Fibroblast of skin of scalp (primary cell): ENCODE results near the gene SLC39A9.
A peak's percentile ranks its signal among the peaks of the same experiment; 100 is the strongest.
"Not testable (repeated sequence)": the region's sequence is repeated elsewhere in the genome, so short reads cannot be mapped to it uniquely, and the experiment has no call there.

ENCODE experiments used
- DNase-seq: peaks from one replicate; pipeline ENCODE4 v3.0.0-alpha.2; 2013

SLC39A9 gene

GRCh38 chr14:69368381-69368780 lies 30.1 kb upstream of the SLC39A9 start:
- no peak for DNase-seq

- DNase-seq, result no peak
Measured at GRCh38 chr14:69370061-69370460, 28.4 kb upstream of the SLC39A9 start.

- DNase-seq, result no peak
Measured at GRCh38 chr14:69372146-69372545, 26.3 kb upstream of the SLC39A9 start.

DNA sequence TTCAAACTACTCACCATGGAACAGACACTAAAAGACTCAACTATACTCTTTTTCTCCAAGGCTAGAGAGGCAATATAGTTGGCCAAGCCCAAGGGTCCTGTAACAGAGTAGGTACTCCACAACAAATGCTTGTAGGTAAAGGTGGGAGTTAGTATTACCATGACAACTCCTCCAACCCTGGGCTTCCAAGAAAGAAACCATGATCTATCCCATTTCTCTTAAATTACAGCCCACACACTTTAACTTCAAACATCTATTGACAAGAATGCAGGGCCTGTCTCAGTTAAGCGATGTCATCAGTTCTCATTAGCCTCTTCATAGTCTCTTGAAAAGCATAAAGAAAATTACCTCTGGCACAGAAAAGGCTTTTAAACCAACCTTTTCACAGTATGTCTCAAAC lies 25.4 kb upstream of the SLC39A9 start:
- no peak for DNase-seq

DNA sequence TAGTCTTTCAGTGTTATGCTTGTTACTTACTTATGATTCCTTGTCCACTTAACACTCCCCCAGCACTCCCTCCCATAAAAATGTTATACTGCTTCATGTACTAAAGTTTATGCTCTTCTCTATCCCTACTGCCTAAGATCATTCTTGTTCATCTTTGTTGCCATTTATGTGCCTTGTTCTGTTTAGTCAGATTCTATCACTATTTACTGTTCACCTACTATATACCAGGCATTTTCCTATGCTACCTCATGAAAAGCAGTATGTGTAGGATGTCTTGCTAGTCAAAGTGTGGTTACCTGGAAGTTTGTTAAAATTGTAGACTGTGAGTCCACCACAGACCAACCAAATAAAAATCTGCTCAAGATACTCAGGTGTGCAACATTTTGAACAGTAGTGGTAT lies 24.3 kb upstream of the SLC39A9 start:
- no peak for DNase-seq

GRCh38 chr14:69375182-69375581 lies 23.3 kb upstream of the SLC39A9 start:
- no peak for DNase-seq

- no peak for DNase-seq
Measured at GRCh38 chr14:69375722-69376121, 22.8 kb upstream of the SLC39A9 start.

DNA sequence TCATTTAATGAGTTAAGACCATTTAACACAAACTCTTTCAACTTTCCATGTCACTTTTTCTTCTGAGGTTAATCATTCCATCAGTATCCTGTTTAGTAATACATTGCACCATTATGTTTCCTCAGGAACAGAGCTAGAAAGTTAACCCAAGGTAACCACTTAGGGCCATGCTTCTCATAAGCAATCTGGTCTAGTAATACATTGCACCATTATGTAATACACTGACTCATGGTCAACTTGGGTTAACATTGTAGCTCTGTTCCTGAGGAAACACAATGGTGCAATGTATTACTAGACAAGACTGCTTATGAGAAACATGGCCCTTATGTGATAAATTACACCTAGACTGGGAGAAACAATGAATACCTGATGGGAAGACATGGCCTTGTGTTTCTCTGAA lies 22.1 kb upstream of the SLC39A9 start:
- DNase-seq, result no peak

DNA sequence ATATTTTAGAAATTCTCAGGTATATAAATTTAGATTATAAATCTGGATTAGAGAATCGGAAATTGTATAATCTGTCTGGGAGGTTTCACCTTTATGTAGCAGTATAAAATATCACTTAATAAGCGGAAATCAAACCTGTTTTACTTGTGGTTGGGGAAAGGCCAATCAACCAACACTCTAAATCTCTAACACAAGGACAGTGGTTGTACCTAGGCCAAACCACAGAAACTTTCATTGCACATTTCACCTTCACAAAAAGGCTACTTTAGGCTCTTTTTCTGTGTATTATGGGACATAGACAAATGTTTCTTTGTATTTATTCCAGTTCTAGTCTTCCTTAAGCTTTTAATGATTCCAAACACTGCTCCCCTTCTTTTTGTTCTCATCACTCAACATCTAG lies 20.2 kb upstream of the SLC39A9 start:
- no peak for DNase-seq

DNA sequence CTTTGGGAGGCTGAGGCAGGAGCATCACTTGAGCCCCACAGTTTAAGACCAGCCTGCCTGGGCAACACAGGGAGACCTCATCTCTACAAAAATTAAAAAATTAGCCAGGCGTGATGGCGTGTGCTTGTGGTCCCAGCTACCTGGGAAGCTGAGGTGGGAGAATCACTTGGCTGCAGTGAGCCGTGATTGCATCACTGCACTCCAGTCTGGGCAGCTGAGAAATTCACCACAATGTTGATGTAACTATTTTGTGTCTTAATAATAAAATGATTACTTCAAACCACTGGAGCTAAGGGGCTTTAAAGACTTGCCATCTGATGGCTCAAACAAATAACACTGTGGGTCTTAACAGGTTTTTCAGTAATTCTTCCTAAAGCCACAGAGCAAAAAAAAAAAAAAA lies 11.2 kb upstream of the SLC39A9 start:
- DNase-seq, result no peak

- DNase-seq, result not testable (repeated sequence)
Measured at GRCh38 chr14:69391400-69391799, 7.1 kb upstream of the SLC39A9 start.

GRCh38 chr14:69392481-69392880 lies 6.0 kb upstream of the SLC39A9 start:
- no peak for DNase-seq

DNA sequence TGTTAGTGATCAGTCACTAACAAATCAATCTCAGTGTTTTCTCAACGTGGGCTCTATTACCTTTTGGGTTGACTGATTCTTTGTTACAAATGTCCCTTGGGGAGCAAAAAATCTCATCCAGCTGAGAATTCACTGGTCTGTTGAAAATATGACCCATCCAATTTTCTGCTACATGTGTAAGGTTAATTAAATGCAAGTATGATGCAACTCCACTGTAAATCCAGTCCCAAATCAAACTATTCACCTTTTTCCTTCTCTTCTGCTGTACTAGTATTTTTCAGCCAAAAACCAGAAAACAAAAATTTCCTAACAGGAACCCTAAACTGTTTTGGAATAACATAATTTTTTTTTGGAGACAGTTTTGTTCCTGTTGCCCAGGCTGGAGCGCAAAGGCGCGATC lies 2.6 kb upstream of the SLC39A9 start:
- no peak for DNase-seq

GRCh38 chr14:69398818-69399210 lies 322 bp downstream of the SLC39A9 start:
- DNase-seq, result no peak

DNA sequence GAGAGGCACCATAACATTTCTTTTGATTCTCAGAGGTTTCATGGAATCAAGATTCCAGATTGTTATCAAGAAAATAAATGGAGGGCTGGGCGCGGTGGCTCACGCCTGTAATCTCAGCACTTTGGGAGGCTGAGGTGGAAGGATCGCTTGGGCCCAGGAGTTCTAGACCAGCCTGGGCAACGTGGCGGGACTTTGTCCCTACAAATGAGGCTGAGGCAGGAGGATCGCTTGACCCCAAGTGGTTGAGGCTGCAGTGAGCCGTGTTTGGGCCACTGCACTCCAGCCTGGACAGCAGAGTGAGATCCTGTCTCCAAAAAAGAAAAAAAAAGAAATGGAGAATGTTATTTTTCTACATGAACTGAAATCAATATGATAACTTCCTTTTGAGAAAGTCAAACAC lies 1.3 kb downstream of the SLC39A9 start:
- no peak for DNase-seq

DNA sequence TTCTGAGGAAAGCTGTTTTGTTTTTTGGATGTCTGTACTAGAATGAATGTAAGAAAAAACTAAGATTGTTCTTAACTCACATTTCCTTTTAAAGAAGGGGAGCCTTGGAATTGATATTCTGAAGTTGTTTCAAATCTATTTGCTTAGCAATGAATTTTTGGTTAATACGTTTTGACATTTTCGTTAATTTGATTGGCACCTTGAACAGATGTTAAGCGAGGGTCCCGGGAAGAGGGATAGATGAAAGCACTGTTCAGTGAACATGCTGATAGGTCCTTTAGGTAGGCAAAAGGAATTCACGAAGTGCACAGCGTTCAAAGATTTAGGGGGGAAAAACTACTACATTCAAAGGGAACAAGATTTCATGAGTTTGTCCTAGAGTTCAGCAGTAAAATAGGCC lies 1.7 kb downstream of the SLC39A9 start:
- DNase-seq, result no peak

- no peak for DNase-seq
Measured at GRCh38 chr14:69401841-69402240, 3.3 kb downstream of the SLC39A9 start.

- DNase-seq, result no peak
Measured at GRCh38 chr14:69404478-69404877, 6.0 kb downstream of the SLC39A9 start.

- no peak for DNase-seq
Measured at GRCh38 chr14:69404883-69405282, 6.4 kb downstream of the SLC39A9 start.

DNA sequence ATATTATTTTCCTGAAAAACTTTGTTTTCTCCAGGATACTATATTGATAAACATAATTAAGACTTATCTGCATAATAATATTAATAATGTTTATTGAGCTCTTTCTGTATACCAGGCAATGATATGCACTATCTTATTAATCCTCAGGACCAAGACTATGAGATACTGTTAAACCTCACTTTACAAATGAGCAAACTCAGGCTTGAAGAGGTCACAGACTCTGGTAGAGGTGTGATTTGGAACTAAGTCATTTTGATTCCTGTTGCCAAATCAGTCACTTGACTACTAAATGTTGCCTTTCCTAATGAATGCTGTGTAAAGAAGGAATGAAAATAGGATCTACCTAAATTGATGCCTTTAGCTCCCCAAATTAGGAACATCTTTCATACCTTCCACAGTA lies 7.3 kb downstream of the SLC39A9 start:
- DNase-seq, result no peak

GRCh38 chr14:69408331-69408960 lies 10.0 kb downstream of the SLC39A9 start:
- DNase-seq, result no peak

DNA sequence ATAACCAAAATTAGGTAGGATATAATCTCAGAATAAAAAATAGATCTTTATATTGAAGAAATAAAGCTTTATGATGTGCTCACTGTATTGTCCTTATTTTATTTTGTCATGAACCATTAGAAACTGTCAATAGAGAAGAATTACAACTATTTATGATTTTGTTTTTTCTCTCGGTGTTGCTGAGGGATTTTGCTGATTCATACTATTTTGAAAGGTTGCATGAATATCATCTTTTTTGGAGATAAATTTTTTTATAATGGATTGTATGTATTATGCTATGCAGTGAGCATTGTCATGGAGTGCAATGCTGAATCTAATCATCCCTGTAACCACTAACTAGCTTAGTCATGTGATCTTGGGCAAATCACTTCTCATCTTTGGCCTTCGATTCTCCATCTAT lies 15.0 kb downstream of the SLC39A9 start:
- DNase-seq, result no peak

DNA sequence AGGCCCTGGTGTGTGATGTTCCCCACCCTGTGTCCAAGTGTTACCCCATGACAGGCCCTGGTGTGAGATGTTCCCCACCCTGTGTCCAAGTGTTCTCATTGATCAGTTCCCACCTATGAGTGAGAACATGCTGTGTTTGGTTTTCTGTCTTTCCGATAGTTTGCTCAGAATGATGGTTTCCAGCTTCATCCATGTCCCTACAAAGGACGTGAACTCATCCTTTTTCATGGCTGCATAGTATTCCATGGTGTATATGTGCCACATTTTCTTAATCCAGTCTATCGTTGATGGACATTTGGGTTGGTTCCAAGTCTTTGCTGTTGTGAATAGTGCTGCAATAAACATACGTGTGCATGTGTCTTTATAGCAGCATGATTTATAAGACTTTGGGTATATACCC lies 17.6 kb downstream of the SLC39A9 start:
- not testable (repeated sequence) for DNase-seq

GRCh38 chr14:69423279-69423678 lies 24.8 kb downstream of the SLC39A9 start:
- DNase-seq, result peak; percentile 46

DNA sequence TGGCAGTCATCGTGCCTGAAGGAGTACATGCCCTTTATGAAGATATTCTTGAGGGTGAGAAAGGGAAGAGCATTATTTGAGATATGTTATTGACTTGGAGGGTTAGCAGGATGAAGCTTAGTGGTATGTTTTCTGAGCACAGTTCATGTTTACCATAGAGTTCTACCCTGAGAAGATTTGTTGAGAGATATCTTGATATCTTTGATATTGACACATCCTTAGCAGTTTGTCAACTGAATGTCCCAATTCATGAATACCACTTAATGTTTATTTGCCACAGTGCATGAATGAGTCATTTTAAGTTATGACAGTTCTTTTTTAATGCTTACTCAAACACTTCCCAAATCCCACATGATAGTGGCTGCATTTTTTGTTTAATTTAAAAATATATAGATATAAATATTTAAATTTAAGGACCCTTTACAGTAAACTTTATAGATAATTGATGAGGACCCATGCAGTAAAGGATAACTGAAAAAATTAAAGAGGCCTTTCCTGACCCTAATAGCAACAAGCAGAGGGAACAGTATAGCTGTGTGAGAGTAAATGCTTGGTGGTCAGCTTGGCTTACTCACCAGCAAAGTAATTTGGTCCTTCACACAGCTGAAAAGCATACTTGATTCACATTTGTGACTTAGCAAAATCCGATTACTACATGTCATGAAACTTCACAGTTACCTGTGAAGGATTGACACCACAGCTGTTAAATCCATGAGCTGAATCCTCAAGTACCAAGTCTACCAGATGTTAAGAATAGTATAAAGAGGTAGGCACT lies 25.8 kb downstream of the SLC39A9 start:
- peak; percentile 26 for DNase-seq
